Measurements from ENCODE around the gene TRPV4. TPM values are rescaled to one million over a fixed set of nuclear protein-coding genes. Genes with fewer than 3 reads are reported as not detected.
A peak's percentile ranks its signal among the peaks of the same experiment; 100 is the strongest.

The TRPV4 gene
- total RNA-seq, 1 experiment from 2014 or later = 2.9 TPM

GRCh38 chr12:109835827-109836226 lies 2.6 kb upstream of the TRPV4 start:
- Mint-ChIP-seq H3K27ac (no peak overlapping the region), H3K4me3 (no peak overlapping the region), H3K36me3 (no peaks in the 10 kb centered on the region), H3K4me1 (peaks cover 18% of the 10 kb centered on the region), H3K27me3 (ENCODE audit: low read depth) (peaks cover 8% of the 10 kb centered on the region), H3K9me3 (no peaks in the 10 kb centered on the region)
- ChIA-PET POLR2A (no interaction called here), CTCF (interaction anchor here (0.7 to 7.1 kb wide), 5 partner anchors 9 to 374 kb away, joined by 4 to 63 read pairs (median 5); no protein-coding TSS in a partner anchor)
- TF ChIP-seq ZNF423 (CRISPR knock-in tag; IDR thresholded peaks at IDR 0.05) (no peak), TEAD4 (CRISPR knock-in tag; IDR thresholded peaks at IDR 0.05) (no peak)
- DNase-seq (ENCODE audit: low spot score) (no peak), ATAC-seq (no peak)

DNA sequence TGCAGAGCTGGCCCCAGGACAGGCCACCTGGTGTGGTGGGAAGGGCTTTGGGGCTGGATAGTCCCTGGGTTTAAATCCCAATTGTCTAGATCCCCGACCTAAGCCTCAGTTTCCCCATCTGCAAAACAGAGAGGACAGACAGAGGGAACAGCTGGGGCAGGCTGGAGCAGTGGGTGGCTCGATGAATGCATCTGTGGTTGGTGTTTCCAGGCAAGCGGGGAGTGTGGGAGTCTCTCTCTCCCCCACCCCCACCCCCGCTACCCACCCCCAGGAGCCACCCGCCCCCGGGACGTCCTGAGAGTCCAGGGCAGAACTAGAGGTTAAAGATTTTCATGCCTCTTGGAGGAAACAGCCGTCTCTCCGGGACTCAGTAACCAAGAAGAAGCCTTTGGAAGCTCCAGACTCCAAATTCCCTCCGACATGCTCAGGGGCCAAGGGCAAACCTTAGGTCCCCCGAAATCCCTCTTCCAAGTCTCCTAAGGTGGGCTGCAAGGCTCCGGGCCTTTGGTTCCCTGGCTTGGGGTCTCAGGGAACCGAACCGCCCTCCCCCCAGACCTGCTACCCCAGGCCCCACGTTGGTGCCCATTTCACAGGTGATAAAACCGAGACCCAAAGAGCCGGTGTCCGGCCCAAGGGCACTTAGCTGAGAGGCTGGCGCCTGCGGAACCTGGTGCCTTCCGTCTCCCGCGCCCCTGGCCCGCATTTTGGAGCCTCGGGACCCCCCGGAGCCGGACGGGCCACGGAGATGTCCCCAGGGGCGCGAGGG lies 474 bp downstream of the TRPV4 start:
- H3K36me3 Mint-ChIP-seq = no peaks in the 10 kb centered on the region
- DNase-seq (ENCODE audit: low spot score) (no peak), ATAC-seq (no peak)
- peak; percentile 97 for TF ChIP-seq GTF2I (CRISPR knock-in tag; conservative IDR thresholded peaks at IDR 0.05)
- TF ChIP-seq ZNF232 (CRISPR knock-in tag; IDR thresholded peaks at IDR 0.05) = no peak
- TF ChIP-seq ZNF219 (CRISPR knock-in tag; IDR thresholded peaks at IDR 0.05; ENCODE audit: borderline replicate concordance) = no peak
- TF ChIP-seq, protein P1, sequence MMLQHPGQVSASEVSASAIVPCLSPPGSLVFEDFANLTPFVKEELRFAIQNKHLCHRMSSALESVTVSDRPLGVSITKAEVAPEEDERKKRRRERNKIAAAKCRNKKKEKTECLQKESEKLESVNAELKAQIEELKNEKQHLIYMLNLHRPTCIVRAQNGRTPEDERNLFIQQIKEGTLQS (CRISPR knock-in tag; conservative IDR thresholded peaks at IDR 0.05) = no peak
- TF ChIP-seq, protein P2, sequence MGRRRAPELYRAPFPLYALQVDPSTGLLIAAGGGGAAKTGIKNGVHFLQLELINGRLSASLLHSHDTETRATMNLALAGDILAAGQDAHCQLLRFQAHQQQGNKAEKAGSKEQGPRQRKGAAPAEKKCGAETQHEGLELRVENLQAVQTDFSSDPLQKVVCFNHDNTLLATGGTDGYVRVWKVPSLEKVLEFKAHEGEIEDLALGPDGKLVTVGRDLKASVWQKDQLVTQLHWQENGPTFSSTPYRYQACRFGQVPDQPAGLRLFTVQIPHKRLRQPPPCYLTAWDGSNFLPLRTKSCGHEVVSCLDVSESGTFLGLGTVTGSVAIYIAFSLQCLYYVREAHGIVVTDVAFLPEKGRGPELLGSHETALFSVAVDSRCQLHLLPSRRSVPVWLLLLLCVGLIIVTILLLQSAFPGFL (CRISPR knock-in tag; IDR thresholded peaks at IDR 0.05; ENCODE audit: borderline replicate concordance) = no peak
- no peak for TF ChIP-seq SMAD4 (CRISPR knock-in tag; IDR thresholded peaks at IDR 0.05)
- TF ChIP-seq ZNF423 (CRISPR knock-in tag; IDR thresholded peaks at IDR 0.05) = no peak
- H3K4me3 Mint-ChIP-seq = peak overlapping the region; percentile 60
- H3K9me3 Mint-ChIP-seq = no peaks in the 10 kb centered on the region
- ChIA-PET CTCF (interaction anchor here (1.0 to 7.1 kb wide), 7 partner anchors 8 to 235 kb away, joined by 3 to 63 read pairs (median 7); no protein-coding TSS in a partner anchor), POLR2A (no interaction called here)
- H3K4me1 Mint-ChIP-seq = peaks cover 6% of the 10 kb centered on the region
- peaks cover 8% of the 10 kb centered on the region for H3K27me3 Mint-ChIP-seq (ENCODE audit: low read depth)
- H3K27ac Mint-ChIP-seq = no peak overlapping the region

GRCh38 chr12:109831929-109832328 lies 1.3 kb downstream of the TRPV4 start:
- Mint-ChIP-seq H3K36me3 (no peaks in the 10 kb centered on the region), H3K9me3 (no peaks in the 10 kb centered on the region), H3K4me1 (peaks cover 6% of the 10 kb centered on the region), H3K4me3 (no peak overlapping the region; the same call in 1 of the 2 replicates), H3K27me3 (ENCODE audit: low read depth) (peaks cover 8% of the 10 kb centered on the region), H3K27ac (no peak overlapping the region)
- TF ChIP-seq TCF7 (CRISPR knock-in tag; IDR thresholded peaks at IDR 0.05; ENCODE audit: low read depth) = no peak
- no peak for TF ChIP-seq ATF1 (CRISPR knock-in tag; IDR thresholded peaks at IDR 0.05)
- TF ChIP-seq NFATC4 (CRISPR knock-in tag; IDR thresholded peaks at IDR 0.05) = no peak
- no peak for TF ChIP-seq JUN (CRISPR knock-in tag; IDR thresholded peaks at IDR 0.05)
- no peak for TF ChIP-seq RORB (CRISPR knock-in tag; IDR thresholded peaks at IDR 0.05)
- no peak for TF ChIP-seq AR (CRISPR knock-in tag; IDR thresholded peaks at IDR 0.05)
- TF ChIP-seq OVOL2 (CRISPR knock-in tag; IDR thresholded peaks at IDR 0.05; ENCODE audit: borderline replicate concordance) = no peak
- no peak for TF ChIP-seq ZNF423 (CRISPR knock-in tag; IDR thresholded peaks at IDR 0.05)
- TF ChIP-seq RELA (CRISPR knock-in tag; IDR thresholded peaks at IDR 0.05; ENCODE audit: borderline replicate concordance) = no peak
- TF ChIP-seq KAT7 (CRISPR knock-in tag; IDR thresholded peaks at IDR 0.05; ENCODE audit: borderline replicate concordance) = no peak
- ChIA-PET CTCF (interaction anchor here (2.1 to 7.1 kb wide), 3 partner anchors 13 to 26 kb away, joined by 7 to 63 read pairs (median 12); no protein-coding TSS in a partner anchor), POLR2A (no interaction called here)
- DNase-seq (ENCODE audit: low spot score) (no peak), ATAC-seq (no peak)
